OCI-LY7 (cell line): ENCODE results near the gene MROH2B.

ENCODE experiments used
- CTCF ChIP-seq: fragments of 200-600 bp; sonication (generic); conservative IDR thresholded peaks from 2 replicates; pipeline ENCODE4 v1.5.1; 2014; ENCODE audit warnings: mild to moderate bottlenecking, antibody characterized with exemption, low read length, moderate library complexity, mixed read lengths
- EZH2phosphoT487 ChIP-seq: fragments of 200-600 bp; sonication (generic); IDR thresholded peaks from 2 replicates; pipeline ENCODE4 v1.6.1; 2018; ENCODE audit warnings: low read depth, borderline replicate concordance, mild to moderate bottlenecking, mixed run types, antibody characterized with exemption, low read length, moderate library complexity, mixed read lengths

- TF ChIP-seq CTCF, result no peak
- TF ChIP-seq EZH2phosphoT487, result no peak
Observed at GRCh38 chr5:41004931-41005330, 66.2 kb downstream of the MROH2B start.
